Choroid plexus epithelial cell (primary cell): ENCODE results near the gene APEH.

Experiments
- DNase-seq: peaks from one replicate; pipeline ENCODE4 v3.0.0-alpha.2; 2010; ENCODE audit warnings: low read depth
- H3K4me3 ChIP-seq: 2 replicates; pipeline ENCODE4 v1.5.1; 2011; ENCODE audit warnings: low read depth, mild to moderate bottlenecking, control low read depth, low read length, moderate library complexity
- CTCF ChIP-seq: conservative IDR thresholded peaks from 2 replicates; pipeline ENCODE4 v1.5.1; 2011; ENCODE audit warnings: low read depth, mild to moderate bottlenecking, control low read depth, inconsistent platforms, low read length, moderate library complexity

The APEH gene

GRCh38 chr3:49717211-49717958, 43.2 kb downstream of the APEH start:
- no peak overlapping the region for H3K4me3 ChIP-seq
- TF ChIP-seq CTCF: no peak
- no peak for DNase-seq

- no peak for DNase-seq
- no peak for TF ChIP-seq CTCF
- H3K4me3 ChIP-seq: no peak overlapping the region
Measured at GRCh38 chr3:49717959-49718857, 44.1 kb downstream of the APEH start.

- no peak for TF ChIP-seq CTCF
- H3K4me3 ChIP-seq: peak overlapping the region; percentile 58
- DNase-seq: no peak
Measured at GRCh38 chr3:49718858-49719213, 44.7 kb downstream of the APEH start.

- peak; percentile 93 for DNase-seq
- peak; percentile 54 for TF ChIP-seq CTCF
- H3K4me3 ChIP-seq: peak within 1 kb of the TSS; percentile 58
Measured at GRCh38 chr3:49719214-49719884, 45.2 kb downstream of the APEH start, which contains the start of gene AMIGO3. Gene AMIGO3, minus strand, starts transcription at chr3:49719684. Its CDS starts 219 bp downstream, at chr3:49719465.

- no peak overlapping the region for H3K4me3 ChIP-seq
- TF ChIP-seq CTCF: no peak
Measured at GRCh38 chr3:49720855-49721595, 46.9 kb downstream of the APEH start.

GRCh38 chr3:49721596-49721895, 47.4 kb downstream of the APEH start:
- no peak for TF ChIP-seq CTCF
- no peak overlapping the region for H3K4me3 ChIP-seq
- no peak for DNase-seq

More at GRCh38 chr3:49720855-49721595, 46.9 kb downstream of the APEH start:
- DNase-seq: no peak
